ENCODE results near the gene SENP1.
A peak's percentile ranks its signal among the peaks of the same experiment; 100 is the strongest.
"Not testable (repeated sequence)": the region's sequence is repeated elsewhere in the genome, so short reads cannot be mapped to it uniquely, and the experiment has no call there.

The SENP1 gene

GRCh38 chr12:48132826-48133225, 26.9 kb upstream of the SENP1 start:
- no peak overlapping the region for H3K4me3 ChIP-seq (ENCODE audit: low read depth, low read length)
- TF ChIP-seq, protein P1, sequence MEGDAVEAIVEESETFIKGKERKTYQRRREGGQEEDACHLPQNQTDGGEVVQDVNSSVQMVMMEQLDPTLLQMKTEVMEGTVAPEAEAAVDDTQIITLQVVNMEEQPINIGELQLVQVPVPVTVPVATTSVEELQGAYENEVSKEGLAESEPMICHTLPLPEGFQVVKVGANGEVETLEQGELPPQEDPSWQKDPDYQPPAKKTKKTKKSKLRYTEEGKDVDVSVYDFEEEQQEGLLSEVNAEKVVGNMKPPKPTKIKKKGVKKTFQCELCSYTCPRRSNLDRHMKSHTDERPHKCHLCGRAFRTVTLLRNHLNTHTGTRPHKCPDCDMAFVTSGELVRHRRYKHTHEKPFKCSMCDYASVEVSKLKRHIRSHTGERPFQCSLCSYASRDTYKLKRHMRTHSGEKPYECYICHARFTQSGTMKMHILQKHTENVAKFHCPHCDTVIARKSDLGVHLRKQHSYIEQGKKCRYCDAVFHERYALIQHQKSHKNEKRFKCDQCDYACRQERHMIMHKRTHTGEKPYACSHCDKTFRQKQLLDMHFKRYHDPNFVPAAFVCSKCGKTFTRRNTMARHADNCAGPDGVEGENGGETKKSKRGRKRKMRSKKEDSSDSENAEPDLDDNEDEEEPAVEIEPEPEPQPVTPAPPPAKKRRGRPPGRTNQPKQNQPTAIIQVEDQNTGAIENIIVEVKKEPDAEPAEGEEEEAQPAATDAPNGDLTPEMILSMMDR (conservative IDR thresholded peaks at IDR 0.05; ENCODE audit: low read depth, low read length), result no peak
- no peak for DNase-seq (ENCODE audit: low read depth)

DNA sequence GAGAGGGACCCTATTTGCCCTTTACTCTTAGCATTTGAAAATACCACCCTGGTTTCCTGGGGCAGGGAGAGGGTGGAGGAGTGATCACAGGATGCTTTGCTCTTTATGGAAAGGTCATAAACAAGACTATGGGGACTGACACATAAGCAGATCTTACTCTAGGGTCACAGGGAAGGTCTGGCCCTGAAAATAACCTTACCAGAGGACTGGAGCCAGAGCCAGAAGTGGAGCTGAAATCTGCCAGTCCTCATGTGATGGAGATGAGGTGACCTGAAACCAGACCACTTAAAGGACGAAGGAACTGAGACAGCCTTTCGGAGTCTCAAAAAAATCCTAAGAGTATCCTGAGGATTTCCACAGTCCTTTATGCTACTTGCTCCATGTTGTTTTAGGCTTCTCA, 25.6 kb upstream of the SENP1 start:
- no peak for DNase-seq (ENCODE audit: low read depth)
- TF ChIP-seq, protein P1 (conservative IDR thresholded peaks at IDR 0.05; ENCODE audit: low read depth, low read length), result no peak
- H3K4me3 ChIP-seq (ENCODE audit: low read depth, low read length), result no peak overlapping the region

- DNase-seq (ENCODE audit: low read depth), result no peak
- TF ChIP-seq, protein P1 (conservative IDR thresholded peaks at IDR 0.05; ENCODE audit: low read depth, low read length), result no peak
- H3K4me3 ChIP-seq (ENCODE audit: low read depth, low read length), result no peak overlapping the region
These were observed 23.5 kb upstream of the SENP1 start for GRCh38 chr12:48129376-48129775.

- DNase-seq (ENCODE audit: low read depth), result peak; percentile 67
- H3K4me3 ChIP-seq (ENCODE audit: low read depth, low read length), result no peak overlapping the region
These were observed 22.9 kb upstream of the SENP1 start for GRCh38 chr12:48128800-48129199.

GRCh38 chr12:48126953-48127630, 21.2 kb upstream of the SENP1 start:
- TF ChIP-seq, protein P1 (conservative IDR thresholded peaks at IDR 0.05; ENCODE audit: low read depth, low read length), result no peak
- DNase-seq (ENCODE audit: low read depth), result no peak
- no peak overlapping the region for H3K4me3 ChIP-seq (ENCODE audit: low read depth, low read length)

More at GRCh38 chr12:48128800-48129199, 22.9 kb upstream of the SENP1 start:
- TF ChIP-seq, protein P1 (conservative IDR thresholded peaks at IDR 0.05; ENCODE audit: low read depth, low read length), result no peak

DNA sequence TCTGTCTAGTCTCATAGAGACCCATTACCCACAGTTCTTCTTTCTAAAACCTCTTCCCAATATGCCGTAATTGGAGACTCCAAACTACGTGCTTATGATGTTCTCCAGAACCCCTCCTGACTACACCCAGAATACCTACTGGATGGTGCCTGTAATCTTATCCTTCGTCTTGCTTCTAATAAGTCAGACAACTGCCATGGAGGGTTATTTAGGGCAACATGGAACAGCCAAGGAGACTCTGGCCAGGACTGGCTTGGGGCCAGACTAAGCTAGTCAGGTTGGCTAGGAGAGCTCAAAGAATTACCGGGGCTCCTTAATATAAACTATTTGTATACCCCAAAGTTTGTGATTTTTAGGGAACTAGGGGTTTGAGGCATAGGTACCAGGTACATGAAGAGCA, 20.1 kb upstream of the SENP1 start:
- H3K4me3 ChIP-seq (ENCODE audit: low read depth, low read length), result no peak overlapping the region
- TF ChIP-seq, protein P1 (conservative IDR thresholded peaks at IDR 0.05; ENCODE audit: low read depth, low read length), result no peak
- no peak for DNase-seq (ENCODE audit: low read depth)

- DNase-seq (ENCODE audit: low read depth); H3K4me3 ChIP-seq (ENCODE audit: low read depth, low read length): not testable (repeated sequence)
These were observed 19.7 kb upstream of the SENP1 start for GRCh38 chr12:48125542-48125941.
